COR-L47 (cell line): ENCODE data around the gene AMZ2.
"Not testable (repeated sequence)": the region's sequence is repeated elsewhere in the genome, so short reads cannot be mapped to it uniquely, and the experiment has no call there.

Experiments
- DNase-seq: peaks from one replicate; lab custom pipeline; 2025; lab: John Stamatoyannopoulos, UW

AMZ2 gene

GRCh38 chr17:68247445-68248198, at the start of gene AMZ2:
AMZ2 (plus strand) TSS chr17:68248043; CDS start chr17:68250188, 2,145 bp downstream.
- DNase-seq: peak; percentile 91

- DNase-seq: peak; percentile 50
These were observed 48.7 kb upstream of the AMZ2 start for GRCh38 chr17:68198931-68199836.

GRCh38 chr17:68199837-68200688, 47.8 kb upstream of the AMZ2 start:
- no peak for DNase-seq

GRCh38 chr17:68200689-68201417, 47.0 kb upstream of the AMZ2 start:
- peak; percentile 78 for DNase-seq

- DNase-seq: not testable (repeated sequence)
These were observed 46.4 kb upstream of the AMZ2 start for GRCh38 chr17:68201418-68201771.

GRCh38 chr17:68202321-68202720, 45.5 kb upstream of the AMZ2 start:
- DNase-seq: not testable (repeated sequence)

- no peak for DNase-seq
These were observed 43.1 kb upstream of the AMZ2 start for GRCh38 chr17:68204736-68205135.

- peak; percentile 83 for DNase-seq
These were observed 42.5 kb upstream of the AMZ2 start for GRCh38 chr17:68205251-68205807.

- peak; percentile 39 for DNase-seq
These were observed 41.8 kb upstream of the AMZ2 start for GRCh38 chr17:68205808-68206720.

GRCh38 chr17:68207651-68208253, 40.1 kb upstream of the AMZ2 start:
- no peak for DNase-seq

GRCh38 chr17:68208651-68209050, 39.2 kb upstream of the AMZ2 start:
- DNase-seq: not testable (repeated sequence)

GRCh38 chr17:68209191-68209900, 38.5 kb upstream of the AMZ2 start:
- not testable (repeated sequence) for DNase-seq

GRCh38 chr17:68210570-68211315, 37.1 kb upstream of the AMZ2 start:
- DNase-seq: no peak

GRCh38 chr17:68213428-68214411, 34.1 kb upstream of the AMZ2 start:
- not testable (repeated sequence) for DNase-seq

- not testable (repeated sequence) for DNase-seq
These were observed 32.4 kb upstream of the AMZ2 start for GRCh38 chr17:68215453-68215852.

- DNase-seq: not testable (repeated sequence)
These were observed 28.4 kb upstream of the AMZ2 start for GRCh38 chr17:68219429-68219828.

- DNase-seq: not testable (repeated sequence)
These were observed 27.7 kb upstream of the AMZ2 start for GRCh38 chr17:68220186-68220585.
